Globus pallidus (tissue), 1 donor: ENCODE measurements around the gene S1PR4.

Source experiments
- DNase-seq: peaks from one replicate; pipeline ENCODE4 v3.0.0-alpha.2; 2015; ENCODE audit warnings: low spot score

S1PR4 gene

GRCh38 chr19:3224346-3225168, 46.0 kb downstream of the S1PR4 start, which contains the start of gene CELF5:
CELF5 (plus strand) TSS chr19:3224661; CDS start chr19:3224740, 79 bp downstream.
- DNase-seq = peak; percentile 38

- DNase-seq = no peak
These were observed 46.6 kb downstream of the S1PR4 start for GRCh38 chr19:3225169-3225485.

- DNase-seq = no peak
These were observed 47.1 kb downstream of the S1PR4 start for GRCh38 chr19:3225677-3226093.

GRCh38 chr19:3227054-3227626, 48.6 kb downstream of the S1PR4 start:
- no peak for DNase-seq

- DNase-seq = no peak
These were observed 50.8 kb downstream of the S1PR4 start for GRCh38 chr19:3229346-3229743.
